CD1c-positive myeloid dendritic cell (primary cell): ENCODE data around the gene AGO3.

Experiments
- DNase-seq: peaks from one replicate; pipeline ENCODE4 v3.0.0-alpha.2; 2016; ENCODE audit errors: extremely low spot score

The AGO3 gene

GRCh38 chr1:35930593-35931445 is at the start of gene AGO3:
Gene AGO3 (plus strand): TSS chr1:35931105. CDS start chr1:35931427, 322 bp downstream.
- DNase-seq: peak; percentile 95

- no peak for DNase-seq
Observed at GRCh38 chr1:35881850-35882273, 49.0 kb upstream of the AGO3 start.

- DNase-seq: no peak
Observed at GRCh38 chr1:35882586-35882944, 48.3 kb upstream of the AGO3 start.

GRCh38 chr1:35882945-35883634 is 47.8 kb upstream of the AGO3 start, which contains the start of gene AGO1:
Gene AGO1 (plus strand): TSS chr1:35883209. CDS start chr1:35883422, 213 bp downstream.
- peak; percentile 98 for DNase-seq

GRCh38 chr1:35883635-35884101 is 47.2 kb upstream of the AGO3 start:
- DNase-seq: peak; percentile 42

GRCh38 chr1:35884934-35885333 is 46.0 kb upstream of the AGO3 start:
- peak; percentile 32 for DNase-seq

GRCh38 chr1:35885961-35886558 is 44.8 kb upstream of the AGO3 start:
- no peak for DNase-seq

- DNase-seq: peak; percentile 20
Observed at GRCh38 chr1:35886577-35887431, 44.1 kb upstream of the AGO3 start.

- no peak for DNase-seq
Observed at GRCh38 chr1:35887508-35887907, 43.4 kb upstream of the AGO3 start.

GRCh38 chr1:35888255-35888654 is 42.6 kb upstream of the AGO3 start:
- DNase-seq: peak; percentile 23

- peak; percentile 23 for DNase-seq
Observed at GRCh38 chr1:35888981-35889380, 41.9 kb upstream of the AGO3 start.

- DNase-seq: no peak
Observed at GRCh38 chr1:35893051-35893879, 37.6 kb upstream of the AGO3 start.

GRCh38 chr1:35894183-35894582 is 36.7 kb upstream of the AGO3 start:
- peak; percentile 82 for DNase-seq

- DNase-seq: peak; percentile 24
Observed at GRCh38 chr1:35894656-35895055, 36.2 kb upstream of the AGO3 start.

- no peak for DNase-seq
Observed at GRCh38 chr1:35899941-35900340, 31.0 kb upstream of the AGO3 start.

GRCh38 chr1:35901235-35901634 is 29.7 kb upstream of the AGO3 start:
- no peak for DNase-seq

GRCh38 chr1:35902671-35903070 is 28.2 kb upstream of the AGO3 start:
- no peak for DNase-seq

GRCh38 chr1:35914717-35915116 is 16.2 kb upstream of the AGO3 start:
- DNase-seq: no peak

- DNase-seq: no peak
Observed at GRCh38 chr1:35915693-35916092, 15.2 kb upstream of the AGO3 start.

- no peak for DNase-seq
Observed at GRCh38 chr1:35923791-35924221, 7.1 kb upstream of the AGO3 start.

GRCh38 chr1:35924838-35925237 is 6.1 kb upstream of the AGO3 start:
- DNase-seq: no peak
